Mesenchymal stem cell (in vitro differentiated cells and primary cell): ENCODE measurements around the gene RBKS.
A peak's percentile ranks its signal among the peaks of the same experiment; 100 is the strongest.

Source experiments
- DNase-seq: peaks from one replicate; pipeline ENCODE4 v3.0.0-alpha.2; 2013
- H2AFZ ChIP-seq: one replicate; pipeline ENCODE4 v1.6.1; 2013; ENCODE audit warnings: low read depth, mild to moderate bottlenecking, control low read depth, inconsistent platforms, low read length, moderate library complexity
- H2AK5ac ChIP-seq: 2 replicates; pipeline ENCODE4 v1.6.1; 2013; ENCODE audit warnings: low read length, moderate library complexity, mild to moderate bottlenecking, inconsistent platforms; ENCODE audit not compliant: severe bottlenecking
- H2BK120ac ChIP-seq: one replicate; pipeline ENCODE4 v1.6.1; 2013; ENCODE audit warnings: low read depth, mild to moderate bottlenecking, inconsistent platforms, low read length, moderate library complexity
- H2BK12ac ChIP-seq, 2 experiments: one replicate each; pipeline ENCODE4 v1.6.1; 2013; ENCODE audit warnings: inconsistent platforms in 2 of 2, low read length in 2 of 2, mild to moderate bottlenecking in 2 of 2, moderate library complexity in 2 of 2, control low read depth in 1 of 2
- H2BK15ac ChIP-seq: one replicate; pipeline ENCODE4 v1.6.1; 2013; ENCODE audit warnings: mild to moderate bottlenecking, low read depth, inconsistent platforms; ENCODE audit not compliant: poor library complexity, severe bottlenecking
- H2BK5ac ChIP-seq: 2 replicates; pipeline ENCODE4 v1.6.1; 2013; ENCODE audit warnings: low read depth, mild to moderate bottlenecking, low read length, control low read depth, inconsistent platforms; ENCODE audit not compliant: poor library complexity, severe bottlenecking
- H3K14ac ChIP-seq, 2 experiments: one replicate each; pipeline ENCODE4 v1.6.1; 2013; ENCODE audit warnings: inconsistent platforms in 2 of 2, low read length in 2 of 2, control low read depth in 1 of 2, mild to moderate bottlenecking in 1 of 2, moderate library complexity in 1 of 2
- H3K18ac ChIP-seq, 2 experiments: one replicate each; pipeline ENCODE4 v1.6.1; 2013; ENCODE audit warnings: inconsistent platforms in 2 of 2, low read length in 2 of 2, control low read depth in 1 of 2, low read depth in 1 of 2, mild to moderate bottlenecking in 1 of 2
- H3K23ac ChIP-seq, 2 experiments: one replicate each; pipeline ENCODE4 v1.6.1; 2013; ENCODE audit warnings: inconsistent platforms in 2 of 2, low read length in 2 of 2, mild to moderate bottlenecking in 2 of 2, moderate library complexity in 2 of 2, control low read depth in 1 of 2
- H3K27ac ChIP-seq: 2 replicates; pipeline ENCODE4 v1.5.1; 2013; ENCODE audit warnings: mild to moderate bottlenecking, moderate library complexity, low read length, control low read depth, inconsistent platforms; ENCODE audit not compliant: poor library complexity, severe bottlenecking
- H3K27me3 ChIP-seq, 2 experiments: 2 replicates each; pipeline versions ENCODE4 v1.6.1 to v1.7.0; 2013; ENCODE audit warnings: low read length in 2 of 2, mild to moderate bottlenecking in 2 of 2, moderate library complexity in 2 of 2, control low read depth in 1 of 2, inconsistent platforms in 1 of 2; ENCODE audit not compliant: control insufficient read depth in 1 of 2, insufficient read depth in 1 of 2
- H3K36me3 ChIP-seq, 2 experiments: 2 replicates each; pipeline versions ENCODE4 v1.6.1 to v1.7.0; 2013; ENCODE audit warnings: low read length in 2 of 2, control low read depth in 1 of 2, inconsistent platforms in 1 of 2, low read depth in 1 of 2, mild to moderate bottlenecking in 1 of 2; ENCODE audit not compliant: insufficient read depth in 2 of 2, control insufficient read depth in 1 of 2
- H3K4ac ChIP-seq, 2 experiments: one replicate each; pipeline ENCODE4 v1.6.1; 2013; ENCODE audit warnings: inconsistent platforms in 2 of 2, low read length in 2 of 2, mild to moderate bottlenecking in 2 of 2, moderate library complexity in 2 of 2, control low read depth in 1 of 2, low read depth in 1 of 2
- H3K4me1 ChIP-seq: 2 replicates; pipeline ENCODE4 v1.6.1; 2013; ENCODE audit warnings: low read depth, low read length, control low read depth; ENCODE audit not compliant: control insufficient read depth, insufficient read depth
- H3K4me2 ChIP-seq: 2 replicates; pipeline ENCODE4 v1.6.1; 2013; ENCODE audit warnings: low read length, mild to moderate bottlenecking, inconsistent platforms; ENCODE audit not compliant: poor library complexity, severe bottlenecking
- H3K4me3 ChIP-seq, 2 experiments: 2 replicates each; pipeline versions ENCODE4 v1.5.1 to v1.7.0; 2013; ENCODE audit warnings: low read length in 2 of 2, mild to moderate bottlenecking in 2 of 2, control low read depth in 1 of 2, low read depth in 1 of 2; ENCODE audit not compliant: insufficient read depth in 1 of 2
- H3K79me1 ChIP-seq: replicated peaks from 2 replicates; pipeline ENCODE4 v1.6.1; 2013; ENCODE audit warnings: mild to moderate bottlenecking, control low read depth, low read length, inconsistent platforms; ENCODE audit not compliant: poor library complexity, severe bottlenecking
- H3K9ac ChIP-seq: 2 replicates; pipeline ENCODE4 v1.7.0; 2013; ENCODE audit warnings: mild to moderate bottlenecking, low read length, moderate library complexity
- H3K9me3 ChIP-seq: 2 replicates; pipeline ENCODE4 v1.7.0; 2013; ENCODE audit warnings: mild to moderate bottlenecking, low read length; ENCODE audit not compliant: control insufficient read depth
- H4K8ac ChIP-seq: one replicate; pipeline ENCODE4 v1.6.1; 2013; ENCODE audit warnings: inconsistent platforms, mild to moderate bottlenecking, low read length, moderate library complexity
- H4K91ac ChIP-seq: one replicate; pipeline ENCODE4 v1.6.1; 2013; ENCODE audit warnings: mild to moderate bottlenecking, low read length, inconsistent platforms
- WGBS: methylation state at CpG from one replicate; pipeline ENCODE4 v1.1.7; 2013; ENCODE audit warnings: mixed read lengths; 5-methylcytosine and 5-hydroxymethylcytosine counted together

Gene RBKS

DNA sequence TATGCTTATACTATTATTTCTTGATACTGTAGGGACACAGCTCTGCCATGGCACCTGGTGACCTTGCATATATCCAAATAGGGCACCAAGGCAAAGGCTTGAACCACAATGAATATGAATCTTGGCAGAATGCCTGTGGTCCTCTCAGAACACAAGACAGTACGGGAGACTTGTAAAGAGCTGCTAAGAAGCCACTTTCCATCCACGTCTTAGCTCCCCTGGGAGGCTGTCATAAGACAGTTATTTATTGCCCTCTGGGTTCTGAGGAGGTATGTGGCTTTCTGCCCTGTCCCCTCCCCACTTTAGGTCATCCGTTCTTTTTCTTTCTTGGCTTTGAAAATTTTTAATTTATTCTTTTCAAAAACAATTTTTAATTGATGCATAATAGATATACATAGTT is 148.5 kb downstream of the RBKS start:
- H3K4me2 ChIP-seq: no peak overlapping the region
- H3K4me1 ChIP-seq: peaks cover 1% of the 10 kb centered on the region
- H3K14ac ChIP-seq: no peak overlapping the region
- H2BK12ac ChIP-seq: no peak overlapping the region
- H4K8ac ChIP-seq: no peak overlapping the region
- no peak overlapping the region for H2BK120ac ChIP-seq
- no peak overlapping the region for H2BK15ac ChIP-seq
- H3K36me3 ChIP-seq: no peaks in the 10 kb centered on the region
- no peak overlapping the region for H2AFZ ChIP-seq
- H3K9me3 ChIP-seq: no peaks in the 10 kb centered on the region
- no peak overlapping the region for H3K4me3 ChIP-seq
- H2BK5ac ChIP-seq: no peak overlapping the region
- 45% methylated on average over 2 of the region's 3 CpGs for WGBS
- H3K9ac ChIP-seq: no peak overlapping the region
- no peak overlapping the region for H2AK5ac ChIP-seq
- no peak for DNase-seq
- H3K79me1 ChIP-seq: no peaks in the 10 kb centered on the region
- H3K18ac ChIP-seq: no peak overlapping the region
- H3K27ac ChIP-seq: no peak overlapping the region
- no peaks in the 10 kb centered on the region for H3K27me3 ChIP-seq
- H4K91ac ChIP-seq: no peak overlapping the region
- H3K4ac ChIP-seq: no peak overlapping the region
- no peak overlapping the region for H3K23ac ChIP-seq

DNA sequence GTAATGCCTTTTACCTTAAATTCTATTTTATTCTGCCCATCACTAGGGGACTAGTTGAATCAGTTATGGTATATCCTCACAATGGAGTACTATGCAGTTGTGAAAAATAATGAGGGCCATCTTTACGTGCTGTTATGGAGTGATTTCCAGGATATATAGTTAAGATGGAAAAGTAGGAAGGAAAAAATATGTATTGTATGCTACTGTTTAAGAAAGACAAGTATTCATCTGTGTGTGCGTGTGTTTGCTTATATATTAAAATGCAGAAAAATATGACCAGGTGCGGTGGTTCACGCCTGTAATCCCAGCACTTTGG is 151.2 kb downstream of the RBKS start:
- Histone ChIP-seq H3K14ac (no peak overlapping the region), H3K27ac (no peak overlapping the region), H3K4me1 (peaks cover 6% of the 10 kb centered on the region), H3K23ac (no peak overlapping the region), H3K79me1 (no peaks in the 10 kb centered on the region), H2BK12ac (no peak overlapping the region), H3K36me3 (no peaks in the 10 kb centered on the region), H2BK5ac (no peak overlapping the region), H3K9ac (no peak overlapping the region), H2BK120ac (no peak overlapping the region), H3K18ac (no peak overlapping the region), H3K4me3 (no peak overlapping the region), H2BK15ac (no peak overlapping the region), H2AK5ac (no peak overlapping the region), H4K91ac (no peak overlapping the region), H3K4me2 (no peak overlapping the region), H3K9me3 (no peaks in the 10 kb centered on the region), H3K27me3 (no peaks in the 10 kb centered on the region), H2AFZ (no peak overlapping the region), H3K4ac (no peak overlapping the region), H4K8ac (no peak overlapping the region)
- DNase-seq: no peak
- 97% methylated on average over 4 of the region's 4 CpGs for WGBS

DNA sequence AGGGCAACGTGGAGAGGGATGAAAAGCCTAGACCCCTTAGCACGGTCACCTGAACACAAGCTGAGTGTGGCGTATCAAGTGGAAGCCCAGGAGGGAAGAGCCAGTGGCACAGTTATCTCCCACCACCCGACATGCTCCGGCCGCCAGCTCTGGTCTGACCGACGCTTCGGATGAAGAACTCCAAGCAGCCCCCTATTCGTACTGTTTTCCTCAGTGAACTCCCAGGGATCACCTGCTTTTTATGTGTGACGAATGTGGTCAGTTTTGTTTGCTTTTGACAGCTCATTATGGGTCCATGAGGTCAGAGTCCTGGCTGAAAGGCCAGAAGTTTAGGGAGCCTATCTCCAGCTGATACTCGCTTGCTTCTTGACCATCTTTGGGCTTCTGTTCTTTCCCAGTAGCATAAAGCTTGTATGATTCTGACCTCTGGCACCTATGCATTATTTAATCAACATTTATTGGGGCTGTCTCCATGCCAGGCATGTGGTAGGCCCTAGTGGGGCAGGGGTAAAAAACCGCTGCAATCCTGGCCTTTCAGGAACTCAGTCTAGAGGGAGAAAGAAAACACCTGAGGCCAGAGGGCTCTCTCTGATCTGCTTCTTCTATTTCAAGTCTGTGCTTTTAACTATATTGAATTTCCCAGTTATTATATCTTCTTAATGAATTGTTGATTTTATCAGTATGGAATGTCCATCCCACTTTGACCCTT is 151.7 kb downstream of the RBKS start:
- no peak overlapping the region for H2BK15ac ChIP-seq
- H3K14ac ChIP-seq: no peak overlapping the region
- no peak overlapping the region for H3K4ac ChIP-seq
- H4K91ac ChIP-seq: no peak overlapping the region
- H2AFZ ChIP-seq: peak overlapping the region; percentile 29
- 95% methylated on average over 13 of the region's 13 CpGs for WGBS
- no peak overlapping the region for H3K4me3 ChIP-seq
- H2BK120ac ChIP-seq: no peak overlapping the region
- H3K79me1 ChIP-seq: no peaks in the 10 kb centered on the region
- peak overlapping the region; percentile 35 for H3K9ac ChIP-seq
- no peak overlapping the region for H4K8ac ChIP-seq
- no peak overlapping the region for H2BK5ac ChIP-seq
- H3K18ac ChIP-seq: peak overlapping the region in 1 of 2 experiments; percentile 54
- no peak overlapping the region for H3K23ac ChIP-seq
- no peaks in the 10 kb centered on the region for H3K36me3 ChIP-seq
- H2BK12ac ChIP-seq: peak overlapping the region in 1 of 2 experiments; percentile 64
- H2AK5ac ChIP-seq: no peak overlapping the region
- no peaks in the 10 kb centered on the region for H3K27me3 ChIP-seq
- H3K4me2 ChIP-seq: no peak overlapping the region
- DNase-seq: no peak
- H3K4me1 ChIP-seq: peaks cover 6% of the 10 kb centered on the region
- H3K27ac ChIP-seq: no peak overlapping the region
- H3K9me3 ChIP-seq: no peaks in the 10 kb centered on the region

DNA sequence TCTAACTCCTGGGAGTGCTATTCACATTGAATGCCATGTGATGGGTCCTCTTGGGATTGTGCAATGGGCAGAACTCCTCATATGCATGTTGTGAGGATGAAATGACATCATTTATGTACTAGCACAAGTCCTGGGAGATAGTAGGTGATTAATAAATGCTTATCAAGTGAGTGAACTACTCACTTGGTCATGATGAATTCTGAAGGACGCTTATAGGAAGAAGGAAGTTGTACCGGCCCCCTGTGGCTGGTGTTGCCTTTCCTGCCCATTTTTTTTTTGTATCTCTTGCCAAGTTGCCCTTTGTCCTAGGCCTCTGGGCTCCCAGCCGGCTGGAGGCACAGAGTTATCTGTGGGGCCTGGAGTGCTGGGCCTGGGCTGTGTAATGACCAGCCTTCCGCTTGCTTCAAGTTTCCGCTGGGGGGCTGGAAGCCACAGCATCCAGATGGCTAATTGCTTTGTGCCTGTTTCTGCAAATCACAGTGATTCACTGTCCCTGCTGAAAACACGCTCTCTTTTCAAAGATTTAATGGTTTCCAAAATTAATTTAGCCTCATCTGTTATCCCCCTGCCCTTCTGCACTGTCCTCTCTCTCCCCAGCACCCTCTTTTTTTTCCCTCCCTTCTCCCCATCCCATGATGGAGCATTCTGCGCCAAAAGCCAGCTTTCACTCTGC is 152.4 kb downstream of the RBKS start:
- Histone ChIP-seq H3K4me3 (no peak overlapping the region), H2BK15ac (no peak overlapping the region), H2BK5ac (no peak overlapping the region), H3K27ac (no peak overlapping the region), H3K27me3 (no peaks in the 10 kb centered on the region), H4K8ac (no peak overlapping the region), H3K23ac (no peak overlapping the region), H4K91ac (no peak overlapping the region), H2BK120ac (no peak overlapping the region), H3K14ac (no peak overlapping the region), H3K4me1 (peaks cover 6% of the 10 kb centered on the region), H3K79me1 (no peaks in the 10 kb centered on the region), H3K18ac (peak overlapping the region in 1 of 2 experiments; percentile 54), H3K9me3 (no peaks in the 10 kb centered on the region), H3K9ac (peak overlapping the region; percentile 71), H3K4me2 (no peak overlapping the region), H3K36me3 (no peaks in the 10 kb centered on the region), H2AFZ (peak overlapping the region; percentile 29), H3K4ac (no peak overlapping the region), H2AK5ac (no peak overlapping the region), H2BK12ac (peak overlapping the region in 1 of 2 experiments; percentile 64)
- 56% methylated on average over 7 of the region's 7 CpGs for WGBS
- DNase-seq: peak; percentile 83
